Measurements from ENCODE around the gene CACNA1G.

CACNA1G gene

GRCh38 chr17:50590946-50591737 is 30.6 kb downstream of the CACNA1G start:
- DNase-seq, result no peak

GRCh38 chr17:50593321-50593720 is 32.8 kb downstream of the CACNA1G start:
- no peak for DNase-seq

- DNase-seq, result no peak
Measured at GRCh38 chr17:50594128-50594823, 33.8 kb downstream of the CACNA1G start.

- DNase-seq, result no peak
Measured at GRCh38 chr17:50594892-50595291, 34.4 kb downstream of the CACNA1G start.

- DNase-seq, result no peak
Measured at GRCh38 chr17:50596191-50597037, 35.9 kb downstream of the CACNA1G start.

GRCh38 chr17:50598487-50598886 is 38.0 kb downstream of the CACNA1G start:
- DNase-seq, result no peak

GRCh38 chr17:50599606-50600005 is 39.1 kb downstream of the CACNA1G start:
- no peak for DNase-seq

- DNase-seq, result no peak
Measured at GRCh38 chr17:50601823-50602375, 41.4 kb downstream of the CACNA1G start.

GRCh38 chr17:50602836-50603235 is 42.3 kb downstream of the CACNA1G start:
- DNase-seq, result no peak

- no peak for DNase-seq
Measured at GRCh38 chr17:50603340-50603739, 42.8 kb downstream of the CACNA1G start.

- DNase-seq, result no peak
Measured at GRCh38 chr17:50604513-50604912, 44.0 kb downstream of the CACNA1G start.

GRCh38 chr17:50605429-50605828 is 44.9 kb downstream of the CACNA1G start:
- DNase-seq, result no peak

GRCh38 chr17:50607522-50608175 is 47.1 kb downstream of the CACNA1G start:
- DNase-seq, result no peak

- no peak for DNase-seq
Measured at GRCh38 chr17:50608700-50609379, 48.3 kb downstream of the CACNA1G start.

- no peak for DNase-seq
Measured at GRCh38 chr17:50609380-50610074, 49.0 kb downstream of the CACNA1G start.

- no peak for DNase-seq
Measured at GRCh38 chr17:50611634-50612033, 51.1 kb downstream of the CACNA1G start.

GRCh38 chr17:50612281-50612680 is 51.8 kb downstream of the CACNA1G start:
- no peak for DNase-seq

GRCh38 chr17:50613007-50613992 is 52.8 kb downstream of the CACNA1G start:
- no peak for DNase-seq

- no peak for DNase-seq
Measured at GRCh38 chr17:50614471-50615051, 54.0 kb downstream of the CACNA1G start.

GRCh38 chr17:50615828-50616227 is 55.3 kb downstream of the CACNA1G start:
- no peak for DNase-seq

All from stimulated activated CD4-positive, alpha-beta T cell treated with anti-CD3 and anti-CD28 coated beads, Interleukin-1b, Interleukin-23, amount 100 ng/mL, for 48 hours (primary cell).